GM21529 (cell line): Measurements from ENCODE around the gene AKT3.
"Not testable (repeated sequence)": the region's sequence is repeated elsewhere in the genome, so short reads cannot be mapped to it uniquely, and the experiment has no call there.

Source experiments
- ATAC-seq: cut with Tn5 transposase; IDR thresholded peaks from one replicate; pipeline ENCODE4 v1.9.1; 2021; ENCODE audit not compliant: unreplicated experiment

The AKT3 gene

GRCh38 chr1:243842978-243843511, 7.0 kb downstream of the AKT3 start:
- no peak for ATAC-seq

DNA sequence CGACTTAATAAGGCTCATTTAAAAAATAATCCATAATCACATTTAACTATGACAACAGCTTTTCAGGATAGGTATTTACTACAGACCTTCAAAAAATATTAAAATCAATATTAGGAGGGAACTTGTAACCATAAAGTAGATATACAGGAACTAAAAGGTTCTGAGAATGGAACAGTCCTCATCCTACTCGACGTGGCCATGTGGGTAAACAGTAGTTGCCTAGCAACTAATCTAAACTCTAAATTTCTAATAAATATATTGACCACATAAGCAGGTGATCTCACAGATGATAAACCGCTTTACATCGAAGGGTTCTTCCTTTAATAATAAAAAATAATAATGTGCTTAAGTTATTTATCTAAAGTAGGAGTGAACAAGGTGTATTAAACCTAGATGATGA, 7.9 kb downstream of the AKT3 start:
- no peak for ATAC-seq

DNA sequence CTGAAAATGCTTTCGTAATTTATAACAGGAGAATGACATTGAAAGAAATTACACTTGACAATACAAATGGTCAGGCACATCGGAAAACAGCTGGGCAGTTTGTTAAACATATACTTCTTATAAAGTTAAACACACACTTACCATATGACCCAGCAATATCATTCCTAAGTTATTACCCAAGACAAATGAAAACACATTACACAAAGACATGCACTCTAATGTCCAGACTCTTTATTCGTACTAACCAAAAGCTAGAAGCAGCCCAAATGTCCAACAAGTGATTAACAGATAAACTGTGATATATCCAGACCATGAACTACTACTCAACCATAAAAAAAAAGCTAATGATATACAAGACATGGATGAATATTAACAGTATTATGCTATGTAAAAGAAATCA, 8.5 kb downstream of the AKT3 start:
- ATAC-seq = no peak

DNA sequence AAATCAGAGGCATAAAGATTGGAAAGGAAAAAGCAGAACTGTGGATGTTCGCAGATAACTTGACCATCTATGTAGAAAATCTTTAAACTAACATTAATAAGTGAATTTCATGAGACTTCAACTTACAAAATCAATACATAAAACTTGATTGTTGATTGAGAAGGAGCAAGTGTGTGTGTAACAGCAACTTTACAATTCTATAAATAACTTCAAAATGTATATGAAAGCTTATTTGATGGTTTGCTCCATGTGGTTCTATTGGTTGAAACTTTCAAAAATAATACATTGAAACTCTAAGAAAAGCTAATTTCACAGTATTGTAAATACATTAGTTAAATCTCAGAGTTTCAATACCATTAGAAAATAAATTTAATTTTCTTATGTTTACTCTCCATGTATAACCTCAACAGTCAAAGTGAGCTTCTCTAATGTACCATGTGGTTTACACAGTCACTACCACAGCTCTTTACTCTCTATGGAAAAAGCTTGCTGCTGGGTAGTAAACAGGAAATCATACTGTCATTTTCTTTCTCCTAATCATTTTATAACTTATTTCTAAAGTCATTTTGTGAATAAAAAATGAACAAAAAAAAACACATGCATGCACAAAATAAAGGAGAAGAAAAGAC, 12.0 kb downstream of the AKT3 start:
- ATAC-seq = peak; percentile 86

- no peak for ATAC-seq
These were observed 15.9 kb downstream of the AKT3 start for GRCh38 chr1:243834130-243834529.

DNA sequence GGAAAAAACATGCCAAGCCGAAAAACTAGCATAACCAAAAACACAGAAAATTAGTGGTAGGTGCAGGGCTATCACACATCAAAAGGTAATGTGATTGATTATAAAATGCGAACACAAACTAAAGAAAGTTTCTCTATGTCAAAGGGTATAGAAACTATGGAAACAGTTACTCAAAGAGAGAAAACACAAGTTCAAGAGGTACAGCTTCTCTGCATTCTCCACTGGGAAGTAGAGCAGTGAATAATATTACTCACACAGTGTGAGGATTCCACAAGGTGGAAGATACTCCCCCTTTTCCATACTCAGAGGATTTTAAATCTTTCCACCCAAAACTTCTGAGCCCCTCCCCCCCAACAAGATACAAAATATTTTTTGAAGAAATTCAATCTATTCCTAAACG, 18.6 kb downstream of the AKT3 start:
- ATAC-seq = no peak

DNA sequence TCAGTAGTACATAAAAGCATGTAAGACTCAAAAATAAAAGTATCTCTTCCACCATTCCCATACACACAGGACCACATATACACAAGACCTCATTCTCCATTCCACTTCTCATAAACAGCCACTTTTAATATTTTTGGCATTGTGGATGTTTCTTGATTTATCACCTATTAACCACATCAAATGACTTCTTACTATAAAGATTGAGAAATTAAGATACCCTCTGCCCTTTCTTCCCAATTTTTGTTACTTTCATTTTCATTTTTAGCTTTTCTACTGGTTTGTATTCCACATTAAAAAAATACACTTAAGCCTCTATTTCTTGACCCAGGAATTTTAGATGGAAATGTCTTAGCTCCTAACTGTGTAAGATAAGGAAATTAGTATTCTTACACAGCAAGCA, 22.8 kb downstream of the AKT3 start:
- ATAC-seq = no peak

- not testable (repeated sequence) for ATAC-seq
These were observed 25.1 kb downstream of the AKT3 start for GRCh38 chr1:243824907-243825306.

GRCh38 chr1:243821177-243821680, 28.8 kb downstream of the AKT3 start:
- ATAC-seq = no peak

- ATAC-seq = no peak
These were observed 30.6 kb downstream of the AKT3 start for GRCh38 chr1:243819438-243819839.

GRCh38 chr1:243818978-243819377, 31.1 kb downstream of the AKT3 start:
- no peak for ATAC-seq

DNA sequence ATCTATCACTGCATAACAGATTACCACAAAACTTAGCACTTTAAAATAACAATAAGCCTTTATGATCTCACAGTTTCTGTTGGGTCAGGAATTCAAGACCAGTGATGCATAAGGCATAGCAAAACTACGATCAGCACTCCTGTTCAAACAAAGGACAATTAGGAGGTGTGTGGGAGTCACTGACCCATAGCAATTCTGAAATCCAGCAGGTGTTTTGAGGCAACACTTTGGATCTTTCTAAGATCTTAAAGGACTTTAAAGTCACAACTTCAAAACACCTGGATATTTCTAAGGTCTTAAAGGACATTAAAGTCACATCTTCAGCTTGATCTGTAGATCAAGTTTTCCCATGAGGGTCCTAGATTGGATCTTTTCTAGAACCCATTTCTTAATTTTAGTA, 35.3 kb downstream of the AKT3 start:
- no peak for ATAC-seq

GRCh38 chr1:243807346-243807745, 42.7 kb downstream of the AKT3 start:
- ATAC-seq = not testable (repeated sequence)

DNA sequence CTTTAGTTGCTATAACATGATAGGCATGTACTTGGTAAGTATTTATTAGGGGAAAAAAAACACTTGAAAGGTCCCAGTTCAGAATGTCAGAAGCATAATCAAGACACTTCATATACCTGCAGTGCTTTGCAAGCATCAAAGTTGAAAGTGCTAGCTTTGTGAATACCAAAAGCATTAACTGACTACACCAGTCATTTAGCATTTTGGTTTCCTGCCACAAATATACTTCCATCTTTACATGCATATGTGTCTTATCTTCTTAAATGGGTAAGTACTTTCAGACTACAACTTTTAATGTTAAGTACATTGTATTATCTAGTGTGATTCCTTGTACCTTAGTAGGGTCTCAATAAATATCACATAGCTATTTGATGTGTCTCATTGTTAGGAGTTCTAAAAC, 43.7 kb downstream of the AKT3 start:
- ATAC-seq = no peak

DNA sequence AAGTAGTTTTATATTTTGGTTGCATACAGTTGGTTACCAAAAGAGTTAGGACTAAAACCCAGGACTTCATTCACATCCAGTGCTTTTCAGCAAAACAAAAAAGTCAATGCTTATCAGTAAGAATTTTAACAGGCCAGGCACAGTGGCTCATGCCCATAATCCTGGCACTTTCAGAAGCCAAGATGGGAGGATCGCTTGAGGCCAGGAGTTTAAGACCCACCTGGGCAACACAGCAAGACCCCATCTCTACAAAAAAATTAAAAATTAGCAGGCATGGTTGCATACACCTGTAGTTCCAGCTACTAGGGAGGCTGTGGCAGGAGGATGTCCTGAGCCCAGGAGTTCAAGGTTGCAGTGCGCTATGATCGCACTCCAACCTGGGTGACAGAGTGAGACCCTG, 47.3 kb downstream of the AKT3 start:
- no peak for ATAC-seq

- no peak for ATAC-seq
These were observed 48.7 kb downstream of the AKT3 start for GRCh38 chr1:243801378-243801777.

- ATAC-seq = no peak
These were observed 50.1 kb downstream of the AKT3 start for GRCh38 chr1:243799908-243800307.

DNA sequence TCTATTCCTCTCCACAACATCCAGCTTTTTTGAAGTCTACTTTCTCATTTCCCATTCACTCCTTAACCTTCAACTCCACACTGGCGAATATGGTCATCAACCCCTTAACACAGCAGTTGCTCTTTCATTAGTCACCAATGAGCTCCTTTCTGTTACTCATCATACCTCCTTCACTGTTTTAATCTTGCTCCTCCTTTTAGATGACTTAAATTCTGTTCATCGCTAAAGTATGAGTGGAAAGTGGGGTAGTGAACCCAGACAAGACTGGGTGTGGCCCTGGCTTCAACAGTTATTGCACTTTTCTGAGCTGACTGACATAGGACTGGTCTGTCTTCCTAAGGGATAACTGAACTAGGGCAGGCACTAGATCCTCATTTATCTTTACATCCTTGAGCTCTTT, 51.3 kb downstream of the AKT3 start:
- ATAC-seq = no peak

GRCh38 chr1:243796016-243796415, 54.0 kb downstream of the AKT3 start:
- no peak for ATAC-seq

GRCh38 chr1:243793298-243793697, 56.7 kb downstream of the AKT3 start:
- peak; percentile 57 for ATAC-seq

DNA sequence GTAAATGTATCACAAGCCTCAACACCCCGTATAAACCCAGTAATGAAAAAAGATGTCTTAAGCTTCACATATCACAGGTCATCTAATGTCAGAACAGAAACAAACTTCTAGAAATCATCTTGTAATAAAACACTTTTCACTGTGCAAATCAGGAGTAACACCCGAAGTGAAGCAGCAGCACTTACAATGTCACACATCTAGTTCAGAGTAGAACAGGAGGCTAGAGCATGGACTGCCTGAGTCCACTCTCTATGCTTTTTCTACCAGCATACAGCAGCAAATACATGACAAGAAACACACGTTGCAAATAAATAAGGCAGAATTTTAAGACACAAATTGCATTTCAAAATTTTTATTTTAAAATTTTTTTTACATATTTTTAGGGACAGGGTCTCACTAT, 57.2 kb downstream of the AKT3 start:
- ATAC-seq = no peak

GRCh38 chr1:243792401-243792800, 57.6 kb downstream of the AKT3 start:
- no peak for ATAC-seq
